ENCODE results near the gene TP53BP2. TPM values are rescaled to one million over a fixed set of nuclear protein-coding genes. Genes with fewer than 3 reads are reported as not detected.

Gene TP53BP2
- total and polyA plus RNA-seq, 10 of the 15 experiments (the other 5 are each of a cell fraction or from before 2014, with no cell fraction given): 1.6 to 13.7 (median 5.6) TPM

DNA sequence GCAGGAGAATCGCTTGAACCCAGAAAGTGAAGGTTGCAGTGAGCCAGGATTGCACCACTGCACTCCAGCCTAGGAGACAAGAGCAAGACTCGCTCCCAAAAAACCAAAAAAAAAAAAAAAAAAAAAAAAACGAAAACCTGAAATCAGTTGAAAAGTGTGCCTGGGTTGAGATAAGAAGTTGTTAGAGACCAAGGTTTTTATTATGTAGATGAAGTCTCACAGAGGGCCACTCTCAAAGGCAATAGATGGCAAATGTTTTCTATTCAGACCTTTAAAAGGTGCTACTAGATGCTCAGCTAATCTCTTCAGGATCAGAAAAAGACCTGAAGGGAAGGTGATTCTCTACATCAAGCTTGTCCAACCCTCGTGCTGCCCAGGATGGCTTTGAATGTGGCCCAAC is 115.8 kb downstream of the TP53BP2 start:
- no peaks in the 10 kb centered on the region for H4K20me1 ChIP-seq (ENCODE audit: control insufficient read depth, insufficient read depth)
- H3K9ac ChIP-seq (ENCODE audit: control insufficient read depth, insufficient read depth, low read length): no peak overlapping the region
- ChIA-PET SMC1A (ENCODE audit: uncharacterized antibody, unreplicated experiment) (interaction anchor here (0.6 kb wide), 1 partner anchor 375 kb away, joined by 3 read pairs; no protein-coding TSS in a partner anchor), RAD21 (ENCODE audit: unreplicated experiment) (interaction anchor here (1.6 kb wide), 1 partner anchor 19 kb away, joined by 4 read pairs; no protein-coding TSS in a partner anchor), CTCF (no interaction called here), POLR2A (interaction anchor here (0.7 kb wide), 1 partner anchor 391 kb away, joined by 7 read pairs; no protein-coding TSS in a partner anchor)
- ATAC-seq: no peak
- H3K27me3 ChIP-seq (replicated peaks in 1 of 2; ENCODE audit: control insufficient read depth in 2 of 2, insufficient read depth in 2 of 2, low read length in 1 of 2): no peaks in the 10 kb centered on the region
- no peaks in the 10 kb centered on the region for H3K79me2 ChIP-seq (ENCODE audit: control insufficient read depth, insufficient read depth, low read length)
- H3K9me3 ChIP-seq (replicated peaks; ENCODE audit: control insufficient read depth, insufficient read depth, low read length): no peaks in the 10 kb centered on the region
- no TSS peak for BruUV-seq (replicated peaks)
- no peak overlapping the region for H3K4me3 ChIP-seq
- intact Hi-C loops (cut with micrococcal nuclease; ENCODE audit: unreplicated experiment) (no loop called here), in situ Hi-C loops (cut with MboI) (no loop called here)
- no peak for DNase-seq (ENCODE audit: low read depth, low spot score)
- no peak overlapping the region for H2AFZ ChIP-seq (ENCODE audit: control insufficient read depth, low read depth, low read length)
- TF ChIP-seq, protein P1, sequence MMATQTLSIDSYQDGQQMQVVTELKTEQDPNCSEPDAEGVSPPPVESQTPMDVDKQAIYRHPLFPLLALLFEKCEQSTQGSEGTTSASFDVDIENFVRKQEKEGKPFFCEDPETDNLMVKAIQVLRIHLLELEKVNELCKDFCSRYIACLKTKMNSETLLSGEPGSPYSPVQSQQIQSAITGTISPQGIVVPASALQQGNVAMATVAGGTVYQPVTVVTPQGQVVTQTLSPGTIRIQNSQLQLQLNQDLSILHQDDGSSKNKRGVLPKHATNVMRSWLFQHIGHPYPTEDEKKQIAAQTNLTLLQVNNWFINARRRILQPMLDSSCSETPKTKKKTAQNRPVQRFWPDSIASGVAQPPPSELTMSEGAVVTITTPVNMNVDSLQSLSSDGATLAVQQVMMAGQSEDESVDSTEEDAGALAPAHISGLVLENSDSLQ (IDR thresholded peaks at IDR 0.05): no peak
- TF ChIP-seq, protein P2, sequence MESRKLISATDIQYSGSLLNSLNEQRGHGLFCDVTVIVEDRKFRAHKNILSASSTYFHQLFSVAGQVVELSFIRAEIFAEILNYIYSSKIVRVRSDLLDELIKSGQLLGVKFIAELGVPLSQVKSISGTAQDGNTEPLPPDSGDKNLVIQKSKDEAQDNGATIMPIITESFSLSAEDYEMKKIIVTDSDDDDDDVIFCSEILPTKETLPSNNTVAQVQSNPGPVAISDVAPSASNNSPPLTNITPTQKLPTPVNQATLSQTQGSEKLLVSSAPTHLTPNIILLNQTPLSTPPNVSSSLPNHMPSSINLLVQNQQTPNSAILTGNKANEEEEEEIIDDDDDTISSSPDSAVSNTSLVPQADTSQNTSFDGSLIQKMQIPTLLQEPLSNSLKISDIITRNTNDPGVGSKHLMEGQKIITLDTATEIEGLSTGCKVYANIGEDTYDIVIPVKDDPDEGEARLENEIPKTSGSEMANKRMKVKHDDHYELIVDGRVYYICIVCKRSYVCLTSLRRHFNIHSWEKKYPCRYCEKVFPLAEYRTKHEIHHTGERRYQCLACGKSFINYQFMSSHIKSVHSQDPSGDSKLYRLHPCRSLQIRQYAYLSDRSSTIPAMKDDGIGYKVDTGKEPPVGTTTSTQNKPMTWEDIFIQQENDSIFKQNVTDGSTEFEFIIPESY (IDR thresholded peaks at IDR 0.05): no peak
- TF ChIP-seq YBX1 (IDR thresholded peaks at IDR 0.05) (no peak), SREBF1 (IDR thresholded peaks at IDR 0.05; ENCODE audit: low read length) (no peak), SMARCA5 (IDR thresholded peaks at IDR 0.05) (no peak), ZNF384 (IDR thresholded peaks at IDR 0.05; ENCODE audit: borderline replicate concordance, low read depth, low read length) (no peak), ZNF274 (IDR thresholded peaks at IDR 0.05; ENCODE audit: insufficient read depth, insufficient read length) (no peak)
- H3K36me3 ChIP-seq (ENCODE audit: control insufficient read depth in 2 of 2, insufficient read depth in 2 of 2, low read length in 1 of 2): no peaks in the 10 kb centered on the region
- H3K27ac ChIP-seq (ENCODE audit: control insufficient read depth, insufficient read depth): no peak overlapping the region
- WGBS (ENCODE audit: insufficient coverage, insufficient replicate concordance, low lambda C conversion rate, missing lambda C conversion rate): 91% methylated on average over 3 of the region's 4 CpGs
- no peak overlapping the region for H3K4me2 ChIP-seq (ENCODE audit: control insufficient read depth, insufficient read depth)
- no peak for FAIRE-seq
- H3K4me1 ChIP-seq (ENCODE audit: control insufficient read depth, insufficient read depth, low read length): peaks cover 21% of the 10 kb centered on the region

Other genes starting within 250 kb of the TP53BP2 start
- 7.4 and 8.3 TPM in 2 replicates for gene CAPN8, start 180.2 kb downstream of the TP53BP2 start, total RNA-seq (2014; rRNA removed)
- 6.4 and 7.3 TPM in 2 replicates for gene CAPN8, start 180.2 kb downstream of the TP53BP2 start, total RNA-seq (2014; rRNA removed; fragmentation: Illumina TruSeq; extraction: Trizol)
- gene CAPN8, start 180.2 kb downstream of the TP53BP2 start, total RNA-seq (2021): 7.5 and 7.6 TPM in 2 replicates
- 9.8 and 13.5 TPM in 2 replicates for gene CAPN8, start 180.2 kb downstream of the TP53BP2 start, polyA plus RNA-seq (2011; rRNA removed)
- gene CAPN8, start 180.2 kb downstream of the TP53BP2 start, polyA plus RNA-seq (2014; fragmentation: Illumina TruSeq; extraction: Trizol): 8.4 and 8.6 TPM in 2 replicates
- gene CAPN8, start 180.2 kb downstream of the TP53BP2 start, polyA plus RNA-seq (2014; fragmentation: Nextera tagmentation; extraction: Ambion mirVana): 10 to 100 TPM; 21.8 to 30.7 TPM
- gene CAPN8, start 180.2 kb downstream of the TP53BP2 start, polyA plus RNA-seq (2014; rRNA removed): 10.7 and 11.0 TPM in 2 replicates
- 10 to 100 TPM; 14.4 to 16.0 TPM for gene CAPN8, start 180.2 kb downstream of the TP53BP2 start, polyA plus RNA-seq (2016; fragmentation: Nextera tagmentation; extraction: Ambion mirVana)
- gene CAPN2, start 133.4 kb downstream of the TP53BP2 start, total RNA-seq (2014; rRNA removed): 12.2 and 16.3 TPM in 2 replicates
- gene CAPN2, start 133.4 kb downstream of the TP53BP2 start, total RNA-seq (2014; rRNA removed; fragmentation: Illumina TruSeq; extraction: Trizol): 17.6 and 18.2 TPM in 2 replicates
- 17.9 and 18.9 TPM in 2 replicates for gene CAPN2, start 133.4 kb downstream of the TP53BP2 start, total RNA-seq (2021)
- gene CAPN2, start 133.4 kb downstream of the TP53BP2 start, polyA plus RNA-seq (2011; rRNA removed): 9.3 and 10.4 TPM in 2 replicates
- 17.7 and 18.0 TPM in 2 replicates for gene CAPN2, start 133.4 kb downstream of the TP53BP2 start, polyA plus RNA-seq (2014; fragmentation: Illumina TruSeq; extraction: Trizol)
- gene CAPN2, start 133.4 kb downstream of the TP53BP2 start, polyA plus RNA-seq (2014; fragmentation: Nextera tagmentation; extraction: Ambion mirVana): 1 to 10 TPM; 6.0 to 8.2 TPM
- gene CAPN2, start 133.4 kb downstream of the TP53BP2 start, polyA plus RNA-seq (2014; rRNA removed): 21.4 and 26.4 TPM in 2 replicates
- gene CAPN2, start 133.4 kb downstream of the TP53BP2 start, polyA plus RNA-seq (2016; fragmentation: Nextera tagmentation; extraction: Ambion mirVana): 10 to 100 TPM; 15.7 to 16.9 TPM

Data from GM12878 (cell line).